NB4 (cell line): ENCODE data around the gene JMJD6.

Source experiments
- CTCF ChIP-seq: IDR thresholded peaks from one replicate; pipeline ENCODE4 v1.5.1; 2012; ENCODE audit warnings: low read depth, low read length
- MAX ChIP-seq: IDR thresholded peaks from 2 replicates; pipeline ENCODE4 v1.6.1; 2011; ENCODE audit warnings: low read depth, low read length
- POLR2A ChIP-seq: IDR thresholded peaks from 2 replicates; pipeline ENCODE4 v1.6.1; 2011; ENCODE audit warnings: mild to moderate bottlenecking; ENCODE audit not compliant: insufficient read length; ENCODE audit errors: extremely low read depth

- TF ChIP-seq CTCF (no peak), POLR2A (no peak), MAX (no peak)
Observed at GRCh38 chr17:76751416-76751993, 25.1 kb upstream of the JMJD6 start.
